HCT116 (cell line): ENCODE data around the gene TAF11L4. TPM values are rescaled to one million over a fixed set of nuclear protein-coding genes. Genes with fewer than 3 reads are reported as not detected.
"Not testable (repeated sequence)": the region's sequence is repeated elsewhere in the genome, so short reads cannot be mapped to it uniquely, and the experiment has no call there.

Source experiments
- ATAC-seq: fragments of 200-7000 bp; cut with Tn5 transposase; 2 replicates; pipeline ENCODE4 v1.9.1; 2020; ENCODE audit warnings: mild to moderate bottlenecking, moderate library complexity
- Bru-seq: library from RNA; stranded (reverse); fragments of 400-500 nt; gene quantifications from one replicate; lab custom pipeline; 2021; lab: Mats Ljungman, UMichigan
- BruChase-seq, 2 experiments: library from RNA; stranded (reverse); fragments of 400-500 nt; gene quantifications; one replicate each; lab custom pipeline; 2021; lab: Mats Ljungman, UMichigan
- BruUV-seq: library from RNA; stranded (reverse); fragments of 400-500 nt; replicated peaks from 2 replicates; lab custom pipeline; 2021; lab: Mats Ljungman, UMichigan
- CTCF ChIA-PET: fragments of 300-600 bp; sonication (Branson Sonifier 250); formaldehyde crosslinking; loops from one replicate; lab custom pipeline; 2021; ENCODE audit warnings: antibody characterized with exemption; lab: Charles Lee
- POLR2A ChIA-PET: fragments of 300-600, 350-600 bp; sonication (Branson Sonifier 250); formaldehyde crosslinking; loops from one replicate; lab custom pipeline; 2021; ENCODE audit warnings: antibody characterized with exemption; lab: Charles Lee
- RAD21 ChIA-PET, 2 experiments: fragments of 300-600 bp; sonication (Branson Sonifier 250); formaldehyde crosslinking; loops; one replicate each; lab custom pipeline; 2023; ENCODE audit warnings: low total read pairs in 2 of 2; ENCODE audit not compliant: uncharacterized antibody in 2 of 2, unreplicated experiment in 2 of 2, low non-redundant PET in 1 of 2; lab: Charles Lee
- DNase-seq: peaks from one replicate; pipeline ENCODE4 v3.0.0-alpha.2; 2010; ENCODE audit warnings: low read depth, low spot score
- H2AFZ ChIP-seq: fragments of 200-600 bp; shearing (Covaris generic), sonication (generic); 2 replicates; pipeline ENCODE4 v1.6.1; 2017; ENCODE audit warnings: low read depth, mixed run types, mixed read lengths, antibody characterized with exemption, low read length; ENCODE audit not compliant: poor library complexity, severe bottlenecking
- H3K27ac ChIP-seq: 2 replicates; pipeline ENCODE4 v1.5.1; 2012; ENCODE audit warnings: low read depth, low read length
- H3K27me3 ChIP-seq: fragments of 200-600 bp; sonication (generic); 2 replicates; pipeline ENCODE4 v1.6.1; 2016; ENCODE audit warnings: mixed run types, low read length, mixed read lengths; ENCODE audit not compliant: insufficient read depth
- H3K36me3 ChIP-seq, 2 experiments: fragments of 200-500 bp in 1 of 2; fragments of 200-600 bp in 1 of 2; sonication (Bioruptor generic) in 1 of 2; sonication (generic) in 1 of 2; 2 replicates each; pipeline versions ENCODE4 v1.5.1 to v1.6.1; 2014 to 2016; ENCODE audit warnings: low read length in 2 of 2, inconsistent platforms in 1 of 2, mixed read lengths in 1 of 2, mixed run types in 1 of 2; ENCODE audit not compliant: insufficient read depth in 2 of 2, control insufficient read depth in 1 of 2
- H3K4me1 ChIP-seq, 2 experiments: fragments of 200-600 bp in 1 of 2; sonication (generic) in 1 of 2; 2 replicates each; pipeline versions ENCODE4 v1.5.1 to v1.6.1; 2012 to 2017; ENCODE audit warnings: low read length in 2 of 2, inconsistent platforms in 1 of 2, mild to moderate bottlenecking in 1 of 2, mixed read lengths in 1 of 2, mixed run types in 1 of 2, moderate library complexity in 1 of 2; ENCODE audit not compliant: insufficient read depth in 2 of 2, control insufficient read depth in 1 of 2
- H3K4me2 ChIP-seq: fragments of 200-600 bp; sonication (generic); 2 replicates; pipeline ENCODE4 v1.6.1; 2017; ENCODE audit warnings: mixed run types, low read length, mixed read lengths
- H3K4me3 ChIP-seq, 2 experiments: fragments of 200-600 bp in 1 of 2; sonication (generic) in 1 of 2; replicated peaks in 1 of 2; 2 replicates each; pipeline ENCODE4 v1.5.1; 2011 to 2016; ENCODE audit warnings: low read length in 2 of 2, control low read depth in 1 of 2, low read depth in 1 of 2, mild to moderate bottlenecking in 1 of 2, mixed read lengths in 1 of 2, mixed run types in 1 of 2
- H3K79me2 ChIP-seq: fragments of 200-600 bp; sonication (generic); 2 replicates; pipeline ENCODE4 v1.6.1; 2017; ENCODE audit warnings: mild to moderate bottlenecking, mixed run types, low read length, moderate library complexity, mixed read lengths; ENCODE audit not compliant: insufficient read depth
- H3K9ac ChIP-seq: fragments of 200-600 bp; sonication (generic); 2 replicates; pipeline ENCODE4 v1.6.1; 2016; ENCODE audit warnings: low read length, mixed read lengths
- H3K9me2 ChIP-seq: fragments of 200-600 bp; sonication (generic), shearing (Covaris generic); 2 replicates; pipeline ENCODE4 v1.6.1; 2017; ENCODE audit warnings: mixed run types, mild to moderate bottlenecking, moderate library complexity; ENCODE audit not compliant: insufficient read depth
- H3K9me3 ChIP-seq, 2 experiments: fragments of 200-500 bp in 1 of 2; fragments of 200-600 bp in 1 of 2; sonication (Bioruptor generic) in 1 of 2; sonication (generic) in 1 of 2; 2 replicates each; pipeline ENCODE4 v1.6.1; 2014 to 2017; ENCODE audit warnings: low read length in 2 of 2, mixed read lengths in 2 of 2, inconsistent platforms in 1 of 2, low read depth in 1 of 2, mild to moderate bottlenecking in 1 of 2, mixed run types in 1 of 2, moderate library complexity in 1 of 2; ENCODE audit not compliant: control insufficient read depth in 1 of 2, insufficient read depth in 1 of 2
- H4K20me1 ChIP-seq: fragments of 200-600 bp; sonication (generic), shearing (Covaris generic); 2 replicates; pipeline ENCODE4 v1.6.1; 2017; ENCODE audit warnings: mixed run types, mild to moderate bottlenecking, moderate library complexity; ENCODE audit not compliant: insufficient read depth
- MAX ChIP-seq: IDR thresholded peaks from 2 replicates; pipeline ENCODE4 v1.6.1; 2012
- SIN3A ChIP-seq: IDR thresholded peaks from 2 replicates; pipeline ENCODE4 v1.6.1; 2012; ENCODE audit warnings: low read depth
- TCF7L2 ChIP-seq: IDR thresholded peaks from 2 replicates; pipeline ENCODE4 v1.7.0; 2011; ENCODE audit warnings: borderline replicate concordance, inconsistent platforms; ENCODE audit not compliant: insufficient read depth, insufficient read length; ENCODE audit errors: extremely low read depth
- intact Hi-C: fragments of 100-400 bp; cut with micrococcal nuclease; formaldehyde crosslinking; loops from 2 replicates; pipeline ENCODE4 v1.10.0; 2022
- long read RNA-seq: library from polyadenylated mRNA; unstranded; transcript quantifications from one replicate; pipeline ENCODE4 v2.0.0, GENCODE V29; 2021; ENCODE audit not compliant: unreplicated experiment
- polyA plus RNA-seq: library from polyadenylated mRNA; unstranded; fragments of >200 nt; gene quantifications from 2 replicates; pipeline ENCODE4 v1.2.1, GENCODE V29; 2012; ENCODE audit warnings: missing spikeins
- total RNA-seq: library from RNA; stranded (reverse); gene quantifications from one replicate; pipeline ENCODE4 v1.2.1, GENCODE V29; 2021; ENCODE audit not compliant: unreplicated experiment

TAF11L4 gene
- not detected for total RNA-seq
- not detected in 2 replicates for polyA plus RNA-seq
- Bru-seq, nascent RNA, result not detected
- BruChase-seq, experiment 1, labeled RNA remaining after a 6-hour chase, result not detected
- not detected for BruChase-seq, experiment 2, labeled RNA remaining after a 2-hour chase
- long read RNA-seq, result 0 reads

DNA sequence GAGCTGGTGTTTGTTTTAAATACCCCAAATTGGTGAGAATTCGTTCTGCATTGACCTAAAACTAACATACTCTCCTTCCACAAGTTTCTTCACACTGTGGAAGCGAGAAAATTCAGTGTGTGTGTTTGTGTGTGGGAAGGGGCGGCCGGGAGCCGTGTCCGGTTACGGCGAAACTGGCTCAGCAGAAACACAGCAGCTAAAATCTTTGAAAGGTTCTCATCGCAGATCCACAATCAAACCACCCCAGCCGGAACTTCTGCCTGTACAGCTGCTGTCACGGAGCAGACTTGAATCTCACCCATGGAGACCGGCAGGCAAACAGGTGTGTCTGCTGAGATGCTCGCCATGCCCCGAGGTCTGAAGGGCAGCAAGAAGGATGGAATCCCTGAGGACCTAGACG is at the start of gene TAF11L4:
TSS of gene TAF11L4 (plus strand) at position 301 of the 400 bp plus-strand sequence.
- H3K4me3 ChIP-seq, H3K4me2 ChIP-seq, RAD21 ChIA-PET, H4K20me1 ChIP-seq, POLR2A ChIA-PET, H3K36me3 ChIP-seq, DNase-seq, H3K9ac ChIP-seq, H3K27me3 ChIP-seq, H3K27ac ChIP-seq, H3K9me3 ChIP-seq, CTCF ChIA-PET, BruUV-seq, ATAC-seq, H3K9me2 ChIP-seq, H2AFZ ChIP-seq, H3K79me2 ChIP-seq, intact Hi-C loops, H3K4me1 ChIP-seq: not testable (repeated sequence)

- CTCF ChIA-PET, H3K4me2 ChIP-seq, intact Hi-C loops, H3K9me2 ChIP-seq, H3K27ac ChIP-seq, H3K9me3 ChIP-seq, H3K4me3 ChIP-seq, DNase-seq, H3K79me2 ChIP-seq, H4K20me1 ChIP-seq, H2AFZ ChIP-seq, ATAC-seq, H3K36me3 ChIP-seq, POLR2A ChIA-PET, H3K4me1 ChIP-seq, H3K9ac ChIP-seq, H3K27me3 ChIP-seq, RAD21 ChIA-PET, BruUV-seq: not testable (repeated sequence)
Measured at GRCh38 chr5:17475064-17475463, 46.5 kb upstream of the TAF11L4 start.

DNA sequence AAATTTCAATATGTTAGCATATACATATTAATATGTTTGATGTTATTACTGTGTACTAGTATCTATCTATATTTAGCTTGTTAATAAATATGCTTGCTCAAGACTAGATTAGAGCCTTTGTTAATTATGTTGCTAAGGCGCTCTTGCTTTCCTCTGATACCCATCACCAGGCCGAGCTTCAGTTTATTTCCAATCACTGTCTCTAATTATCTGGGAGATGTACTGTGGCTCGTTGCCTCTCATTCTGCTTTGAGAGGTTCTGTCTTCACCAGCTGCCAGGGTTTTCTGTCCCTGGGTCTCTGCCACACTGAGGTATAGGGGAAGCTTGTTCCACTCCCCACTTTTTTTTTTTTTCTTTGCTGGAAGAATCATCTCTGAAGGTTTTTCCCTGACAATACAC is 44.6 kb upstream of the TAF11L4 start:
- H3K9ac ChIP-seq, result no peak overlapping the region
- ChIA-PET RAD21 (no interaction called here), POLR2A (interaction anchor here (0.6 kb wide), 1 partner anchor 15 kb away, joined by 4 read pairs; no protein-coding TSS in a partner anchor), CTCF (no interaction called here)
- H2AFZ ChIP-seq, result no peak overlapping the region
- H3K9me3 ChIP-seq, result no peaks in the 10 kb centered on the region; a peak in 1 of 4 replicates
- no peak overlapping the region for H3K4me3 ChIP-seq
- ATAC-seq (no peak), DNase-seq (no peak)
- no peaks in the 10 kb centered on the region for H3K36me3 ChIP-seq
- no peaks in the 10 kb centered on the region for H4K20me1 ChIP-seq
- intact Hi-C loops, result no loop called here
- no TSS peak for BruUV-seq
- H3K27me3 ChIP-seq, result no peaks in the 10 kb centered on the region
- no peaks in the 10 kb centered on the region for H3K9me2 ChIP-seq
- TF ChIP-seq SIN3A (no peak), TCF7L2 (no peak), MAX (no peak)
- no peak overlapping the region for H3K27ac ChIP-seq
- no peak overlapping the region for H3K4me2 ChIP-seq
- no peaks in the 10 kb centered on the region for H3K79me2 ChIP-seq
- no peaks in the 10 kb centered on the region for H3K4me1 ChIP-seq
